GM12878 (cell line): ENCODE data around the gene TRPV5. TPM values are rescaled to one million over a fixed set of nuclear protein-coding genes. Genes with fewer than 3 reads are reported as not detected.

ENCODE experiments used
- CBX5 ChIP-seq: sonication (generic); IDR thresholded peaks from 2 replicates; pipeline ENCODE4 v1.6.1; 2016; ENCODE audit warnings: low read depth, moderate library complexity, mild to moderate bottlenecking, inconsistent platforms
- IRF4 ChIP-seq: IDR thresholded peaks from 2 replicates; pipeline ENCODE4 v1.6.1; 2011; ENCODE audit warnings: low read depth, low read length
- RFX5 ChIP-seq: IDR thresholded peaks from 2 replicates; pipeline ENCODE4 v1.6.1; 2011; ENCODE audit warnings: low read depth, low read length, improper control_type of control experiment
- polyA plus RNA-seq, 11 experiments: library from polyadenylated mRNA; depleted of rRNA in 4 of 11; unstranded in 6 of 11; stranded (reverse) in 5 of 11; fragments of >200 nt; fragmentation: Nextera tagmentation in 4 of 11; fragmentation: Illumina TruSeq in 1 of 11; extraction: Ambion mirVana in 4 of 11; extraction: Trizol in 1 of 11; gene quantifications; 1 replicate in 1 of 11; 2 replicates in 10 of 11; pipeline versions ENCODE4 v1.2.1 to v1.2.3, GENCODE V29; 2011 to 2016; ENCODE audit warnings: inconsistent platforms in 2 of 11, missing spikeins in 2 of 11, low read depth in 1 of 11
- total RNA-seq, 4 experiments: library from RNA; depleted of rRNA in 3 of 4; stranded (reverse); fragments of >200 nt in 3 of 4; fragmentation: Illumina TruSeq in 1 of 4; extraction: Trizol in 1 of 4; gene quantifications; 2 replicates each; pipeline versions ENCODE4 v1.2.1 to v1.2.3, GENCODE V29; 2013 to 2021

Gene TRPV5
- total and polyA plus RNA-seq, 10 of the 15 experiments (the other 5 are each of a cell fraction or from before 2014, with no cell fraction given) = not detected

DNA sequence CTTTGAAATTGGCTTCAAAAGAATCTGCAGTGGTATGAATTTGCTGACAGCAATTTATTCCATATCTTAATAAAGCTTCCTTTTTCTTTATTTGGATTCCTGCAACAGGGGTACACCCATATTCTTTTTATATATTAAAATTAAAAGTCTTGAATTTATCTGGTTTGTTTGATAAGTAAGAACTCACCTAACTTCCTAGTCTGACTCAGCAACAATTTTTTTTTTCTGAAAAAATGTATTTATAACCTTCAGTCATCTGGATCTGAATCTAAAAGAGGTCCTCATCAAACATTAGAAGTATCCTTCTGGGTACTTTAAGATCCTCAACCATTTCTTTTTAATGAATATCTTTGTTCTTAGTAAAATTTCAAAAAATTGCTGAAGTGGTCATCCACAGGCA lies 74.1 kb downstream of the TRPV5 start (continued):
- TF ChIP-seq RFX5 (no peak), CBX5 (no peak), IRF4 (no peak)
- TF ChIP-seq, all 136 proteins: peak for 0

Other genes starting within 250 kb of the TRPV5 start
Only the 7 nearest of the 10 such genes appear.
- gene PRSS2, start 162.8 kb downstream of the TRPV5 start, total RNA-seq (2014; rRNA removed) = not detected in 2 replicates
- not detected in 2 replicates for gene PRSS2, start 162.8 kb downstream of the TRPV5 start, total RNA-seq (2014; rRNA removed; fragmentation: Illumina TruSeq; extraction: Trizol)
- 28.8 and 35.7 TPM in 2 replicates for gene PRSS2, start 162.8 kb downstream of the TRPV5 start, total RNA-seq (2021)
- 0.41 TPM in 1 of 2 replicates, not detected in the other for gene PRSS2, start 162.8 kb downstream of the TRPV5 start, polyA plus RNA-seq (2011; rRNA removed)
- not detected in 2 replicates for gene PRSS2, start 162.8 kb downstream of the TRPV5 start, polyA plus RNA-seq (2014; fragmentation: Illumina TruSeq; extraction: Trizol)
- gene PRSS2, start 162.8 kb downstream of the TRPV5 start, polyA plus RNA-seq (2014; fragmentation: Nextera tagmentation; extraction: Ambion mirVana) = not detected
- gene PRSS2, start 162.8 kb downstream of the TRPV5 start, polyA plus RNA-seq (2014; rRNA removed) = 0.28 TPM in 1 of 2 replicates, not detected in the other
- gene PRSS2, start 162.8 kb downstream of the TRPV5 start, polyA plus RNA-seq (2016; fragmentation: Nextera tagmentation; extraction: Ambion mirVana) = under 1 TPM in 1 of 2 experiments, not detected in 1; 0.21 TPM
- gene EPHB6, start 78.7 kb downstream of the TRPV5 start, total RNA-seq (2014; rRNA removed) = 0.34 TPM in 1 of 2 replicates, not detected in the other
- gene EPHB6, start 78.7 kb downstream of the TRPV5 start, total RNA-seq (2014; rRNA removed; fragmentation: Illumina TruSeq; extraction: Trizol) = 0.22 TPM in 1 of 2 replicates, not detected in the other
- gene EPHB6, start 78.7 kb downstream of the TRPV5 start, total RNA-seq (2021) = 0.41 and 0.93 TPM in 2 replicates
- 0.49 and 1.3 TPM in 2 replicates for gene EPHB6, start 78.7 kb downstream of the TRPV5 start, polyA plus RNA-seq (2011; rRNA removed)
- 0.06 TPM in 1 of 2 replicates, not detected in the other for gene EPHB6, start 78.7 kb downstream of the TRPV5 start, polyA plus RNA-seq (2014; fragmentation: Illumina TruSeq; extraction: Trizol)
- under 1 TPM in 1 of 2 experiments, not detected in 1; 0.11 TPM for gene EPHB6, start 78.7 kb downstream of the TRPV5 start, polyA plus RNA-seq (2014; fragmentation: Nextera tagmentation; extraction: Ambion mirVana)
- 0.68 and 0.88 TPM in 2 replicates for gene EPHB6, start 78.7 kb downstream of the TRPV5 start, polyA plus RNA-seq (2014; rRNA removed)
- under 1 TPM in 1 of 2 experiments, not detected in 1; 0.47 TPM for gene EPHB6, start 78.7 kb downstream of the TRPV5 start, polyA plus RNA-seq (2016; fragmentation: Nextera tagmentation; extraction: Ambion mirVana)
- gene TRPV6, start 48.0 kb downstream of the TRPV5 start, total RNA-seq (2014; rRNA removed) = not detected in 2 replicates
- not detected in 2 replicates for gene TRPV6, start 48.0 kb downstream of the TRPV5 start, total RNA-seq (2014; rRNA removed; fragmentation: Illumina TruSeq; extraction: Trizol)
- not detected in 2 replicates for gene TRPV6, start 48.0 kb downstream of the TRPV5 start, total RNA-seq (2021)
- not detected in 2 replicates for gene TRPV6, start 48.0 kb downstream of the TRPV5 start, polyA plus RNA-seq (2011; rRNA removed)
- gene TRPV6, start 48.0 kb downstream of the TRPV5 start, polyA plus RNA-seq (2014; fragmentation: Illumina TruSeq; extraction: Trizol) = not detected in 2 replicates
- not detected for gene TRPV6, start 48.0 kb downstream of the TRPV5 start, polyA plus RNA-seq (2014; fragmentation: Nextera tagmentation; extraction: Ambion mirVana)
- not detected in 2 replicates for gene TRPV6, start 48.0 kb downstream of the TRPV5 start, polyA plus RNA-seq (2014; rRNA removed)
- not detected for gene TRPV6, start 48.0 kb downstream of the TRPV5 start, polyA plus RNA-seq (2016; fragmentation: Nextera tagmentation; extraction: Ambion mirVana)
- gene LLCFC1, start 5.7 kb upstream of the TRPV5 start, total RNA-seq (2014; rRNA removed) = not detected in 2 replicates
- not detected in 2 replicates for gene LLCFC1, start 5.7 kb upstream of the TRPV5 start, total RNA-seq (2014; rRNA removed; fragmentation: Illumina TruSeq; extraction: Trizol)
- not detected in 2 replicates for gene LLCFC1, start 5.7 kb upstream of the TRPV5 start, total RNA-seq (2021)
- not detected in 2 replicates for gene LLCFC1, start 5.7 kb upstream of the TRPV5 start, polyA plus RNA-seq (2011; rRNA removed)
- gene LLCFC1, start 5.7 kb upstream of the TRPV5 start, polyA plus RNA-seq (2014; fragmentation: Illumina TruSeq; extraction: Trizol) = not detected in 2 replicates
- not detected for gene LLCFC1, start 5.7 kb upstream of the TRPV5 start, polyA plus RNA-seq (2014; fragmentation: Nextera tagmentation; extraction: Ambion mirVana)
- gene LLCFC1, start 5.7 kb upstream of the TRPV5 start, polyA plus RNA-seq (2014; rRNA removed) = not detected in 2 replicates
- not detected for gene LLCFC1, start 5.7 kb upstream of the TRPV5 start, polyA plus RNA-seq (2016; fragmentation: Nextera tagmentation; extraction: Ambion mirVana)
- 0.05 TPM in 1 of 2 replicates, not detected in the other for gene KEL, start 28.6 kb upstream of the TRPV5 start, total RNA-seq (2014; rRNA removed)
- gene KEL, start 28.6 kb upstream of the TRPV5 start, total RNA-seq (2014; rRNA removed; fragmentation: Illumina TruSeq; extraction: Trizol) = 0.14 and 0.31 TPM in 2 replicates
- gene KEL, start 28.6 kb upstream of the TRPV5 start, total RNA-seq (2021) = 0.28 and 1.7 TPM in 2 replicates
- 0.12 and 0.13 TPM in 2 replicates for gene KEL, start 28.6 kb upstream of the TRPV5 start, polyA plus RNA-seq (2011; rRNA removed)
- gene KEL, start 28.6 kb upstream of the TRPV5 start, polyA plus RNA-seq (2014; fragmentation: Illumina TruSeq; extraction: Trizol) = 0.10 TPM in 1 of 2 replicates, not detected in the other
- under 1 TPM; 0.15 to 0.68 TPM for gene KEL, start 28.6 kb upstream of the TRPV5 start, polyA plus RNA-seq (2014; fragmentation: Nextera tagmentation; extraction: Ambion mirVana)
- gene KEL, start 28.6 kb upstream of the TRPV5 start, polyA plus RNA-seq (2014; rRNA removed) = 0.05 and 0.18 TPM in 2 replicates
- under 1 TPM in 1 of 2 experiments, not detected in 1; 0.73 TPM for gene KEL, start 28.6 kb upstream of the TRPV5 start, polyA plus RNA-seq (2016; fragmentation: Nextera tagmentation; extraction: Ambion mirVana)
- gene OR9A2, start 93.4 kb upstream of the TRPV5 start, total RNA-seq (2014; rRNA removed) = not detected in 2 replicates
- gene OR9A2, start 93.4 kb upstream of the TRPV5 start, total RNA-seq (2014; rRNA removed; fragmentation: Illumina TruSeq; extraction: Trizol) = not detected in 2 replicates
- not detected in 2 replicates for gene OR9A2, start 93.4 kb upstream of the TRPV5 start, total RNA-seq (2021)
- not detected in 2 replicates for gene OR9A2, start 93.4 kb upstream of the TRPV5 start, polyA plus RNA-seq (2011; rRNA removed)
- not detected in 2 replicates for gene OR9A2, start 93.4 kb upstream of the TRPV5 start, polyA plus RNA-seq (2014; fragmentation: Illumina TruSeq; extraction: Trizol)
- gene OR9A2, start 93.4 kb upstream of the TRPV5 start, polyA plus RNA-seq (2014; fragmentation: Nextera tagmentation; extraction: Ambion mirVana) = not detected
- gene OR9A2, start 93.4 kb upstream of the TRPV5 start, polyA plus RNA-seq (2014; rRNA removed) = not detected in 2 replicates
- gene OR9A2, start 93.4 kb upstream of the TRPV5 start, polyA plus RNA-seq (2016; fragmentation: Nextera tagmentation; extraction: Ambion mirVana) = not detected
- not detected in 2 replicates for gene OR6V1, start 118.6 kb upstream of the TRPV5 start, total RNA-seq (2014; rRNA removed)
- not detected in 2 replicates for gene OR6V1, start 118.6 kb upstream of the TRPV5 start, total RNA-seq (2014; rRNA removed; fragmentation: Illumina TruSeq; extraction: Trizol)
- gene OR6V1, start 118.6 kb upstream of the TRPV5 start, total RNA-seq (2021) = not detected in 2 replicates
- not detected in 2 replicates for gene OR6V1, start 118.6 kb upstream of the TRPV5 start, polyA plus RNA-seq (2011; rRNA removed)
- not detected in 2 replicates for gene OR6V1, start 118.6 kb upstream of the TRPV5 start, polyA plus RNA-seq (2014; fragmentation: Illumina TruSeq; extraction: Trizol)
- gene OR6V1, start 118.6 kb upstream of the TRPV5 start, polyA plus RNA-seq (2014; fragmentation: Nextera tagmentation; extraction: Ambion mirVana) = not detected
- not detected in 2 replicates for gene OR6V1, start 118.6 kb upstream of the TRPV5 start, polyA plus RNA-seq (2014; rRNA removed)
- not detected for gene OR6V1, start 118.6 kb upstream of the TRPV5 start, polyA plus RNA-seq (2016; fragmentation: Nextera tagmentation; extraction: Ambion mirVana)